Superior temporal gyrus (tissue), 1 donor: ENCODE measurements around the gene FGF7.
"Not testable (repeated sequence)": the region's sequence is repeated elsewhere in the genome, so short reads cannot be mapped to it uniquely, and the experiment has no call there.

Source experiments
- DNase-seq: peaks from one replicate; pipeline ENCODE4 v3.0.0-alpha.2; 2016; ENCODE audit errors: extremely low spot score

The FGF7 gene

GRCh38 chr15:49438962-49439631 lies 16.1 kb downstream of the FGF7 start:
- no peak for DNase-seq

GRCh38 chr15:49439678-49440395 lies 16.8 kb downstream of the FGF7 start:
- no peak for DNase-seq

GRCh38 chr15:49441356-49441755 lies 18.3 kb downstream of the FGF7 start:
- no peak for DNase-seq

GRCh38 chr15:49441816-49442215 lies 18.8 kb downstream of the FGF7 start:
- DNase-seq: no peak

GRCh38 chr15:49452595-49452994 lies 29.6 kb downstream of the FGF7 start:
- DNase-seq: no peak

- no peak for DNase-seq
Measured at GRCh38 chr15:49456166-49456565, 33.1 kb downstream of the FGF7 start.

GRCh38 chr15:49458145-49458544 lies 35.1 kb downstream of the FGF7 start:
- no peak for DNase-seq

GRCh38 chr15:49460411-49460941 lies 37.4 kb downstream of the FGF7 start:
- no peak for DNase-seq

- no peak for DNase-seq
Measured at GRCh38 chr15:49462232-49462844, 39.3 kb downstream of the FGF7 start.

- DNase-seq: no peak
Measured at GRCh38 chr15:49464522-49464921, 41.5 kb downstream of the FGF7 start.

- DNase-seq: no peak
Measured at GRCh38 chr15:49466119-49466518, 43.1 kb downstream of the FGF7 start.

GRCh38 chr15:49467746-49468480 lies 44.9 kb downstream of the FGF7 start:
- DNase-seq: no peak

- no peak for DNase-seq
Measured at GRCh38 chr15:49468481-49468839, 45.4 kb downstream of the FGF7 start.

- DNase-seq: not testable (repeated sequence)
Measured at GRCh38 chr15:49471248-49471647, 48.2 kb downstream of the FGF7 start.

GRCh38 chr15:49471733-49472132 lies 48.7 kb downstream of the FGF7 start:
- DNase-seq: no peak

- DNase-seq: no peak
Measured at GRCh38 chr15:49472338-49472737, 49.3 kb downstream of the FGF7 start.

- no peak for DNase-seq
Measured at GRCh38 chr15:49473031-49473430, 50.0 kb downstream of the FGF7 start.

GRCh38 chr15:49478021-49478420 lies 55.0 kb downstream of the FGF7 start:
- not testable (repeated sequence) for DNase-seq

GRCh38 chr15:49478982-49479381 lies 55.9 kb downstream of the FGF7 start:
- DNase-seq: not testable (repeated sequence)

GRCh38 chr15:49485401-49485800 lies 62.4 kb downstream of the FGF7 start:
- not testable (repeated sequence) for DNase-seq

GRCh38 chr15:49490966-49491365 lies 67.9 kb downstream of the FGF7 start:
- DNase-seq: no peak

- no peak for DNase-seq
Measured at GRCh38 chr15:49492151-49492550, 69.1 kb downstream of the FGF7 start.
